Liver (tissue), 3 donors: ENCODE measurements around the gene NTM.

Source experiments
- CTCF ChIP-seq: fragments of 150-350 bp; IDR thresholded peaks from 2 replicates; pipeline ENCODE4 v1.5.1; 2017; ENCODE audit warnings: improper control_type of control experiment, low read depth, low read length; ENCODE audit not compliant: missing input control
- GABPA ChIP-seq, 2 donors: IDR thresholded peaks in 1 of 2; conservative IDR thresholded peaks in 1 of 2; 2 replicates each; pipeline ENCODE4 v1.6.1; 2016; ENCODE audit warnings: antibody characterized with exemption in 2 of 2, mild to moderate bottlenecking in 1 of 2, moderate library complexity in 1 of 2
- MAX ChIP-seq: IDR thresholded peaks from 2 replicates; pipeline ENCODE4 v1.6.1; 2016; ENCODE audit warnings: antibody characterized with exemption
- donor health status: healthy.
- donor health status: healthy.

DNA sequence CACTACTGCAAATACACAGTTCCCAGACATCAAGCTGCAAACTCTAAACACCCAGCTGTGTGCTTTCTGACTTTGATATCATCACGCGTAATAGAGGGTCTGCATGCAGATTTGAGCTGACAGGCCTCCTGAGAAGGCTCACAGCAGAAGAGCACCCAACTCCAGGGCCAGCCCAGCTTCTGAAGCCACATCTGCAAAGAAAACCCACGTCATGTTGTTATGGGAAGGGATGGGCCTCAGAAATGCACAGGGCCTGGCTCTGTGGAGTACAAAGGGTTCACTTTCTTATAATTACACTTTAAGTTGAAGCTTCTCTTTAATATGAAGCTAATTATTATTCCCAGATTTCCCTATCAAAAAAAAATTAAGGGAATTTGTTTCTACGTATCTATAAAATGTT, 927.9 kb downstream of the NTM start:
- TF ChIP-seq GABPA (IDR thresholded peaks at IDR 0.05 in 1 of 2, conservative IDR thresholded peaks at IDR 0.05 in 1 of 2) (no peak), CTCF (no peak), MAX (no peak)
